BJ (cell line): ENCODE measurements around the gene TRAPPC12. TPM values are rescaled to one million over a fixed set of nuclear protein-coding genes. Genes with fewer than 3 reads are reported as not detected.

Experiments
- CTCF ChIA-PET: fragments of 350-600 bp; formaldehyde crosslinking; extraction: SDS; loops from one replicate; lab custom pipeline; 2021; ENCODE audit warnings: antibody characterized with exemption, inconsistent platforms; lab: Yijun Ruan, JAX
- POLR2A ChIA-PET: fragments of 300-600 bp; sonication (Branson Sonifier 250); formaldehyde crosslinking; extraction: SDS; loops from one replicate; lab custom pipeline; 2021; ENCODE audit warnings: antibody characterized with exemption; lab: Charles Lee
- DNase-seq: peaks from one replicate; pipeline ENCODE4 v3.0.0-alpha.2; 2011; ENCODE audit warnings: low read depth
- H3K27me3 ChIP-seq: 2 replicates; pipeline ENCODE4 v1.6.0; 2011; ENCODE audit warnings: low read length; ENCODE audit not compliant: control insufficient read depth, insufficient read depth
- H3K36me3 ChIP-seq: 2 replicates; pipeline ENCODE4 v1.5.1; 2011; ENCODE audit warnings: low read length; ENCODE audit not compliant: control insufficient read depth, insufficient read depth
- H3K4me3 ChIP-seq: 2 replicates; pipeline ENCODE4 v1.5.1; 2011; ENCODE audit warnings: low read depth, mild to moderate bottlenecking, control low read depth, low read length
- polyA plus RNA-seq: library from polyadenylated mRNA; depleted of rRNA; stranded (reverse); fragments of >200 nt; gene quantifications from 2 replicates; pipeline ENCODE4 v1.2.3, GENCODE V29; 2011
- TF ChIP-seq, protein P1 (sequence below): IDR thresholded peaks from 2 replicates; pipeline ENCODE4 v1.5.1; 2011; ENCODE audit warnings: low read depth, mild to moderate bottlenecking, control low read depth, inconsistent platforms, low read length, moderate library complexity; ENCODE audit not compliant: insufficient read depth

Gene TRAPPC12
- polyA plus RNA-seq, 1 experiment = 57.8 TPM

DNA sequence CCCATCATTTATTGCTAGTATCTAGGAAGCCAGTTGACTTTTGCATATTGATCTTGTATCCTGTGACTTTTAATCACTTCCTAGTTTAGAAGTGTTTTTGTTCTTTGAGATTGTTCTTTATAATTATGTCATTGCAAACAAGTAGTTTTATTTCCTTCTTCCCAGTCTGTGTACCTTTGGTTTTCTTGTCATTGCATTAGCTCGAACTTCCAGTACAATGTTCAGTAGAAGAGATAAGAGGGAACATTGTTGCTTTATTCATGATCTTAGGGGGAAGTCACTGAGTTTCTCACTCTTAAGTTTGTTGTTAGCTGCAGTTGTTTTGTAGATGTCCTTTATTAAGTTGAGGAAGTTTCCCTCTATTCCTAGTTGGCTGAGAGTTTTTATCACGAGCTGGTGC lies 61.0 kb downstream of the TRAPPC12 start:
- H3K27me3 ChIP-seq = no peaks in the 10 kb centered on the region
- TF ChIP-seq, protein P1, sequence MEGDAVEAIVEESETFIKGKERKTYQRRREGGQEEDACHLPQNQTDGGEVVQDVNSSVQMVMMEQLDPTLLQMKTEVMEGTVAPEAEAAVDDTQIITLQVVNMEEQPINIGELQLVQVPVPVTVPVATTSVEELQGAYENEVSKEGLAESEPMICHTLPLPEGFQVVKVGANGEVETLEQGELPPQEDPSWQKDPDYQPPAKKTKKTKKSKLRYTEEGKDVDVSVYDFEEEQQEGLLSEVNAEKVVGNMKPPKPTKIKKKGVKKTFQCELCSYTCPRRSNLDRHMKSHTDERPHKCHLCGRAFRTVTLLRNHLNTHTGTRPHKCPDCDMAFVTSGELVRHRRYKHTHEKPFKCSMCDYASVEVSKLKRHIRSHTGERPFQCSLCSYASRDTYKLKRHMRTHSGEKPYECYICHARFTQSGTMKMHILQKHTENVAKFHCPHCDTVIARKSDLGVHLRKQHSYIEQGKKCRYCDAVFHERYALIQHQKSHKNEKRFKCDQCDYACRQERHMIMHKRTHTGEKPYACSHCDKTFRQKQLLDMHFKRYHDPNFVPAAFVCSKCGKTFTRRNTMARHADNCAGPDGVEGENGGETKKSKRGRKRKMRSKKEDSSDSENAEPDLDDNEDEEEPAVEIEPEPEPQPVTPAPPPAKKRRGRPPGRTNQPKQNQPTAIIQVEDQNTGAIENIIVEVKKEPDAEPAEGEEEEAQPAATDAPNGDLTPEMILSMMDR = no peak
- no peak overlapping the region for H3K4me3 ChIP-seq
- ChIA-PET CTCF (interaction anchor here (1.0 to 4.5 kb wide), 2 partner anchors 15 to 22 kb away, joined by 3 to 40 read pairs; no protein-coding TSS in a partner anchor), POLR2A (no interaction called here)
- DNase-seq = no peak
- H3K36me3 ChIP-seq = peaks cover 8% of the 10 kb centered on the region

DNA sequence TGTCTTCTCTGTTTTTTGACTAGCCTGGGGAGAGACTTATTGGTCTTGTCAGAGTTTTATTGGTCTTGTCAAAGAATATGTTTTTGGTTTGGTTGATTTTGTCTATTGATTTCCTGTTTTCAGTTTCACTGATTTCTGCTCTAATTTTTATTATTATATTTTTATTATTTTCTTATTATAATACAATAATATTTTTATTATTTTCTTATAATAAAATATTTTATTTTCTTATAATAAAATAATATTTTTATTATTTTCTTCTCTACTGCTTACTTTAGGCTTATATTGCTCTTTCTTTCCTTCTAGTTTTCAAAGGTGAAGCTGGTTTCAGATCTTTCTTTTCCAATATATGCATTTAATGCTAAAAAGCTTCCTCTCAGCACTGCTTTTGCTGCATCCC lies 62.0 kb downstream of the TRAPPC12 start:
- H3K36me3 ChIP-seq = peaks cover 13% of the 10 kb centered on the region
- ChIA-PET CTCF (interaction anchor here (0.6 to 4.5 kb wide), 4 partner anchors 10 to 120 kb away, joined by 3 to 40 read pairs (median 4); no protein-coding TSS in a partner anchor), POLR2A (no interaction called here)
- no peaks in the 10 kb centered on the region for H3K27me3 ChIP-seq
- DNase-seq = no peak
- TF ChIP-seq, protein P1 = no peak
- H3K4me3 ChIP-seq = no peak overlapping the region

GRCh38 chr2:3442185-3442584 lies 62.7 kb downstream of the TRAPPC12 start:
- Histone ChIP-seq H3K36me3 (peaks cover 15% of the 10 kb centered on the region), H3K27me3 (no peaks in the 10 kb centered on the region), H3K4me3 (no peak overlapping the region)
- DNase-seq = no peak
- ChIA-PET POLR2A (no interaction called here), CTCF (interaction anchor here (0.6 to 4.5 kb wide), 5 partner anchors 9 to 121 kb away, joined by 3 to 40 read pairs (median 3); no protein-coding TSS in a partner anchor)
- TF ChIP-seq, protein P1 = no peak

- Histone ChIP-seq H3K4me3 (no peak overlapping the region), H3K36me3 (peaks cover 15% of the 10 kb centered on the region), H3K27me3 (no peaks in the 10 kb centered on the region)
- ChIA-PET CTCF (interaction anchor here (0.9 to 4.5 kb wide), 4 partner anchors 8 to 19 kb away, joined by 3 to 40 read pairs (median 4); no protein-coding TSS in a partner anchor), POLR2A (no interaction called here)
- DNase-seq = no peak
- TF ChIP-seq, protein P1 = no peak
Measured at GRCh38 chr2:3443083-3443482, 63.6 kb downstream of the TRAPPC12 start.

DNA sequence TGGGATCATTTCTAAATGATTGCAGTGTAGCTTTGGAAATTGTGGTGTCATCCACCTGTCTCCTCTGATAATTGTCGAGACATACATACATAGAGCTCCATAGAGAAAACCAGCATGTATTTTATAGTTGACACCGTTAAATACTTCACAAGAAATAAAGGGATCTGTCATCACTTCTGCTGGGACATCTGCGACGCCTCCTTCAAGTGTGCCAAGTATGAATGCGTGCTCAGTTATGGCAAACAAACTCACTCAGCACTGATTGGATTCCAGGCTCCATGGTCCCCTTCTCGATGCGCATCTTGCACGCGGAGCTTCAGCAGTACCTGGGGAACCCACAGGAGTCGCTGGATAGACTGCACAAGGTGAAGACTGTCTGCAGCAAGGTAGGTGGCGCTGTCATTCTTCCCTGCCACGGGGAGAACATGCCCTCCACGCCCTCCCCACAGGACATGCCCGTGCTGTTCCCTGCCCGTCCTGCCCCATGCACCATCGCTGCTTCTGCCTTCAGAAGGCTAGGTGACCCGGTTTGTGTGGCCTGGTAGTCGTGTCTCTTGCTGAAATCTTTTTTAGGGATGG lies 64.1 kb downstream of the TRAPPC12 start:
- TF ChIP-seq, protein P1 = no peak
- Histone ChIP-seq H3K4me3 (no peak overlapping the region), H3K27me3 (no peaks in the 10 kb centered on the region), H3K36me3 (peaks cover 15% of the 10 kb centered on the region)
- POLR2A ChIA-PET = no interaction called here
- DNase-seq = no peak
- CTCF ChIA-PET = interaction anchor here (0.9 to 4.5 kb wide), 3 partner anchors 9 to 18 kb away, joined by 3 to 40 read pairs (median 3); no protein-coding TSS in a partner anchor
